Smooth muscle cell of trachea (primary cell): Measurements from ENCODE around the gene ACOX2. TPM values are rescaled to one million over a fixed set of nuclear protein-coding genes. Genes with fewer than 3 reads are reported as not detected.

Source experiments
- total RNA-seq: library from RNA; depleted of rRNA; stranded (reverse); fragments of >200 nt; gene quantifications from 2 replicates; pipeline ENCODE4 v1.2.1, GENCODE V29; 2014

The ACOX2 gene
- total RNA-seq: 26.5 and 27.1 TPM in 2 replicates

GRCh38 chr3:58536501-58537411 is at the start of gene ACOX2:
ACOX2 (minus strand) TSS chr3:58537190; CDS start chr3:58535106, 2,084 bp downstream.

DNA sequence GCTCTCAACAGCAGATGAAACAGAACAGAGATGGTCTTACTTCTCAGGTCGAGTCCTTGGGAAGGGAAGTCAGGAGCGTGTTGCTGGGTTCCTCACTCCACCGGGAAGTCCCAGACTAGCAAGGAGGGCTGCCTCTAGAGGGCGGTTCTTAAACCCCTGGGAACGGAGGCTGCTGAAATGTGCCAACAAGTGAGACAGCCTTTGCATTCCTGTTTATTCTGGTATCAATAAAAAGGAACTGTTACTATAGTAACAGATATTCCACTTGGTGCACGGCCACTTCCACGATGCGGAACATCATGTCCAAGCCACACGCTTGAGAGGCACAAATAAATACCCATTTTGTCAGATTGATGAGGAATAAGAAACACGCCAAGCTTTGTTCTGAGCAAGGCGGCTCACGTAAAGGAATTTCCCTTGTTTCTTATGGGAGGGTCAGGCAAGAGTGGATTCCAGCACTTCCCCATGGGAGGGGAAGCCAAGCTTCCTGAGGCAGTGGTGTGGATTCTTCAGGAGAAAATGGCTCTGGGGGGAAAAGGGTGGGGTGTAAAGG is 40.4 kb upstream of the ACOX2 start, which contains the start of gene FAM107A:
FAM107A (minus strand) TSS at position 123 of the 553 bp plus-strand sequence. CDS start 7,531 bp downstream, outside the sequence.

GRCh38 chr3:58491506-58492402 is 45.2 kb downstream of the ACOX2 start, which contains the start of gene KCTD6:
KCTD6 (plus strand) TSS chr3:58492096; CDS start chr3:58498756, 6,660 bp downstream.

Other genes starting within 250 kb of the ACOX2 start
- gene RPP14, start 230.9 kb downstream of the ACOX2 start, total RNA-seq: 8.9 and 14.7 TPM in 2 replicates
- gene HTD2, start 230.7 kb downstream of the ACOX2 start, total RNA-seq: 11.2 and 13.5 TPM in 2 replicates
- 54.4 and 84.2 TPM in 2 replicates for gene PXK, start 204.3 kb downstream of the ACOX2 start, total RNA-seq
- 54.9 and 127 TPM in 2 replicates for gene PDHB, start 103.4 kb downstream of the ACOX2 start, total RNA-seq
- gene KCTD6, start 45.1 kb downstream of the ACOX2 start, total RNA-seq: 6.9 and 10.8 TPM in 2 replicates
- gene FAM107A, start 40.2 kb upstream of the ACOX2 start, total RNA-seq: under 0.01 and 0.15 TPM in 2 replicates
- gene FAM3D, start 129.6 kb upstream of the ACOX2 start, total RNA-seq: not detected in 2 replicates